Lower lobe of right lung (tissue), 2 donors: ENCODE data around the gene DYNLL1. TPM values are rescaled to one million over a fixed set of nuclear protein-coding genes. Genes with fewer than 3 reads are reported as not detected.

ENCODE experiments used
- ATAC-seq, 2 donors: fragments of 200-7000 bp; cut with Tn5 transposase; one replicate each; pipeline ENCODE4 v1.9.1; 2020 to 2022; ENCODE audit warnings: mild to moderate bottlenecking in 2 of 2, moderate library complexity in 2 of 2
- DNase-seq: peaks from one replicate; pipeline ENCODE4 v3.0.0-alpha.2; 2020
- H3K27ac ChIP-seq: fragments of 200-600 bp; one replicate; pipeline ENCODE4 v1.8.0; 2022
- H3K27me3 ChIP-seq: fragments of 200-600 bp; one replicate; pipeline ENCODE4 v1.8.0; 2022; ENCODE audit warnings: low read depth
- H3K36me3 ChIP-seq: fragments of 200-600 bp; one replicate; pipeline ENCODE4 v1.8.0; 2022; ENCODE audit warnings: mild to moderate bottlenecking
- H3K4me1 ChIP-seq: fragments of 200-600 bp; one replicate; pipeline ENCODE4 v1.8.0; 2022
- H3K4me3 ChIP-seq: fragments of 200-600 bp; one replicate; pipeline ENCODE4 v1.8.0; 2022; ENCODE audit warnings: mild to moderate bottlenecking
- H3K9me3 ChIP-seq: fragments of 200-600 bp; one replicate; pipeline ENCODE4 v1.8.0; 2022
- intact Hi-C: fragments of 100-400 bp; cut with DNase I; formaldehyde crosslinking; loops from one replicate; pipeline ENCODE4 v1.11.0; 2022
- total RNA-seq: library from RNA; stranded (reverse); fragmentation: NEBNext Ultra II Directional; extraction: Animal tissue kit (Norgen Biotek cat#: 25700); gene quantifications from one replicate; pipeline ENCODE4 v1.2.1, GENCODE V29; 2021
- TF ChIP-seq, protein P1 (sequence below): fragments of 200-600 bp; IDR thresholded peaks from one replicate; pipeline ENCODE4 v1.8.0; 2022; ENCODE audit warnings: antibody characterized with exemption, mild to moderate bottlenecking
- donor health status: DM: no; HTN: yes; CAD: no; lungs with severe emphysema.

Gene DYNLL1
- total RNA-seq, 1 donor from 2014 or later = 285 TPM

DNA sequence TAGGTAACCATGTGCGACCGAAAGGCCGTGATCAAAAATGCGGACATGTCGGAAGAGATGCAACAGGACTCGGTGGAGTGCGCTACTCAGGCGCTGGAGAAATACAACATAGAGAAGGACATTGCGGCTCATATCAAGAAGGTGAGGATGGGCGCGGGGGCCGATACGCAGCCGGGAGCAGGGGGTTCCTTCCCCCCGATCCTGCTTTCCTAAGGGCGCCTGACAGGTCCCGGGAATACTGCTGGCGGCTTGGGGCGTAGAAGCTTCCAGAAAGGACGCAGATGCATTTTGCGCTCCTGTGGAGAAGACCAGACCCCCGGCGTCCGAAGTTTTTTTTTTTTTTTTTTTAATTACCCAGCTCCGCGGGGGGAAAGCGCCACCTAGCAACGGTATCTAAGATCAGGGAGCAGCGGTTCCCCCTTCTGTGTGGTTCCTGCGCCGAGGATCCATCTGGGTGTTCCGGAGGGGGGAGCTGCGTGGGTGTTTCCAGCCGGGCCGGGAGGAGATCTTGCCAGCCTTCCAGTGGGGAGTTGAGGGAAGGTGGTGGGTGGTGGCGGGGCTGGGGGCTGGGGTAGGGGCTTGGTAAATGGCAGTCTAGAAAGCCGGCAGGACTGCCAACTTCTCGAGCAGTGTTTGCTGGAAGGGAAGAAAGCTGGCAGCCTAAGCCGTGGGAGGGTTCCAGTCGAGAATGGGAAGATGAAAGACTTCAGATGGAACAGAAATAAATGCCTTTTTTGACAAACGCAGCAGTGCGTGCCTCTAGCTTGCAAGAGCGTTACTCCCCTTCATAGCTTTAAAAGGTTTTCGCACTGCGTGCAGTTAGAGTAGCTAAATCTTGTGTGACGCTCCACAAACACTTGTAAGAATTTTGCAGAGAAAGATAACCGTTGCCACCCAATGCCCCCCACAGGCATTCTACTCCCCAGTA is 764 bp downstream of the DYNLL1 start:
- Histone ChIP-seq H3K27ac (peak overlapping the region; percentile 81), H3K9me3 (no peaks in the 10 kb centered on the region), H3K36me3 (peaks cover 41% of the 10 kb centered on the region), H3K27me3 (no peaks in the 10 kb centered on the region), H3K4me3 (peak overlapping the region; percentile 93), H3K4me1 (peaks cover 24% of the 10 kb centered on the region)
- ATAC-seq (peak; percentile 77 to 83), DNase-seq (peak; percentile 79)
- intact Hi-C loops = no loop called here
- TF ChIP-seq, protein P1, sequence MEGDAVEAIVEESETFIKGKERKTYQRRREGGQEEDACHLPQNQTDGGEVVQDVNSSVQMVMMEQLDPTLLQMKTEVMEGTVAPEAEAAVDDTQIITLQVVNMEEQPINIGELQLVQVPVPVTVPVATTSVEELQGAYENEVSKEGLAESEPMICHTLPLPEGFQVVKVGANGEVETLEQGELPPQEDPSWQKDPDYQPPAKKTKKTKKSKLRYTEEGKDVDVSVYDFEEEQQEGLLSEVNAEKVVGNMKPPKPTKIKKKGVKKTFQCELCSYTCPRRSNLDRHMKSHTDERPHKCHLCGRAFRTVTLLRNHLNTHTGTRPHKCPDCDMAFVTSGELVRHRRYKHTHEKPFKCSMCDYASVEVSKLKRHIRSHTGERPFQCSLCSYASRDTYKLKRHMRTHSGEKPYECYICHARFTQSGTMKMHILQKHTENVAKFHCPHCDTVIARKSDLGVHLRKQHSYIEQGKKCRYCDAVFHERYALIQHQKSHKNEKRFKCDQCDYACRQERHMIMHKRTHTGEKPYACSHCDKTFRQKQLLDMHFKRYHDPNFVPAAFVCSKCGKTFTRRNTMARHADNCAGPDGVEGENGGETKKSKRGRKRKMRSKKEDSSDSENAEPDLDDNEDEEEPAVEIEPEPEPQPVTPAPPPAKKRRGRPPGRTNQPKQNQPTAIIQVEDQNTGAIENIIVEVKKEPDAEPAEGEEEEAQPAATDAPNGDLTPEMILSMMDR = no peak

DNA sequence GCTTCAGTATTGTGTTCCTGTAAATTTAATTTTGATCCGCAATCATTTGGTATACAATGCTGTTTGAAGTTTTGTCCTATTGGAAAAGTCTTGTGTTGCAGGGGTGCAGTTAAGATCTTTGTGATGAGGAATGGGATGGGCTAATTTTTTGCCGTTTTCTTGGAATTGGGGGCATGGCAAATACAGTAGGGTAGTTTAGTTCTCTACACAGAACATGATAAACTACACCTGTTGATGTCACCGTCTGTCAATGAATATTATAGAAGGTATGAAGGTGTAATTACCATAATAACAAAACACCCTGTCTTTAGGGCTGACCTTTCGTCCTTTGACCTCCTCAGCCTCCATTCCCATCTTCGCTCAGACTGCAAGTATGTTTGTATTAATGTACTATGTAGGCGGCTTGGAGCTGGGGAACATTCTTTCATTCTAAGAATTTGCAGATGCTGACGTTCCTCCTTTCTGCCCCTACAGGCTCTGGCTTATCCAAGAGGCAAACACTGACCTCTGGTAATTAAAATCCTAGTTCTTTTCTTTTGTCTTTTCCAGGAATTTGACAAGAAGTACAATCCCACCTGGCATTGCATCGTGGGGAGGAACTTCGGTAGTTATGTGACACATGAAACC is 1.7 kb downstream of the DYNLL1 start:
- TF ChIP-seq, protein P1 = no peak
- intact Hi-C loops = no loop called here

DNA sequence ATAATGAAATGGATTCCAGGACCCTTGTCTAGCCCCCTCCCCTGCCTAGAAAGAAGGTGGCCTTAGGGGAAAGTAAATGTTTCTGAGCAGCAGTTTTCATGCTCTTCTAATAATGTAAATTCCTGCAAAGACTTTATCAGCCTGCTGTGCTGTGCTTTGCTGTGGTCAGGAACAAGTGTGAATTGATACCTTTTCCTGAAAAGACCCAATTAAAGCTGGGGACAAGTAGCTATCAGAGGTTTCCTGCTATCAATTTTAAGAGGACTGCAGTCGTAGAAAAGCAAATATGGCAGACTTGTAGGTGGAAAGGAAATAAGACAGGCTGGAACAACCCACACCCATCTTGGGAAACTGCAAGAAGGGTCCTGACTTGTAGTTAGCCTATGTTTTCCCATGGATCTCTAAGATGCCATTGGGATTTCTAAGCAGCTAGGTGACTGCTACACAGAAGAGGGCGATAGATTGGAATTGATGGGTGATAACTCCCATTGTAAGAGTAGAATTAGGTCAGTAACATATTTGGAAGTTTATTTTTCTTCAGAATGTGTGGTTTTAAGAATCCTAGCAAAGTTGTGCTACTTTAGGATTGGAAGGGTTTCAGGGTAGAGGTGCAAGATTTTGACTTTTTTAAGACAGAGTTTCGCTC is 3.1 kb downstream of the DYNLL1 start:
- TF ChIP-seq, protein P1 = no peak
- H3K27me3 ChIP-seq = no peaks in the 10 kb centered on the region
- H3K27ac ChIP-seq = no peak overlapping the region
- no peaks in the 10 kb centered on the region for H3K9me3 ChIP-seq
- H3K4me3 ChIP-seq = no peak overlapping the region
- H3K4me1 ChIP-seq = peaks cover 24% of the 10 kb centered on the region
- intact Hi-C loops = no loop called here
- no peak for DNase-seq
- peaks cover 59% of the 10 kb centered on the region for H3K36me3 ChIP-seq
- no peak for ATAC-seq

More for the DNA sequence above, 1.7 kb downstream of the DYNLL1 start:
- Histone ChIP-seq H3K36me3 (peaks cover 46% of the 10 kb centered on the region), H3K27me3 (no peaks in the 10 kb centered on the region), H3K4me3 (peak overlapping the region; percentile 93), H3K4me1 (peaks cover 24% of the 10 kb centered on the region), H3K27ac (peak overlapping the region; percentile 81), H3K9me3 (no peaks in the 10 kb centered on the region)
- ATAC-seq = no peak
- no peak for DNase-seq

DNA sequence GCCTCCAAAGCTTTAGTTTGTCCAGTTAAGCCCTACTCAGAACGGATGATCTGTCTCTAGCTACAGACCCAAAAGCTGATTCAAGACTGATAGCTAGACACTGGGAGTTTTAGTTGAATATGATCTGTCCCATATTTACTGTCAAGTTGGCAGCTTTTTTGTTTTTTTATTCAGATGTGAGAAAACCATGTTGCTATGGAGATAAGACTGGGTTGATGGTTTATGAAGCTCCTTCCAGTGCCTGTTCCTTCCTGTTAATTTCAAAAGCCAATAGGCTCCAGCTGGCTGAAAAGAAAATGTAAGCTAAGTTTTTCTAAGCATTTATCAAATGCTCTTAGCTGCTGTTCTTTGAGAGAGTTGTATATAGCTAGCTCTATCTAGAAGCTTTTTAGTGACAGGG is 4.7 kb downstream of the DYNLL1 start:
- TF ChIP-seq, protein P1 = no peak
- no peaks in the 10 kb centered on the region for H3K27me3 ChIP-seq
- H3K9me3 ChIP-seq = no peaks in the 10 kb centered on the region
- H3K36me3 ChIP-seq = peaks cover 74% of the 10 kb centered on the region
- intact Hi-C loops = no loop called here
- no peak overlapping the region for H3K4me3 ChIP-seq
- ATAC-seq = no peak
- peaks cover 14% of the 10 kb centered on the region for H3K4me1 ChIP-seq
- H3K27ac ChIP-seq = no peak overlapping the region
- DNase-seq = no peak

DNA sequence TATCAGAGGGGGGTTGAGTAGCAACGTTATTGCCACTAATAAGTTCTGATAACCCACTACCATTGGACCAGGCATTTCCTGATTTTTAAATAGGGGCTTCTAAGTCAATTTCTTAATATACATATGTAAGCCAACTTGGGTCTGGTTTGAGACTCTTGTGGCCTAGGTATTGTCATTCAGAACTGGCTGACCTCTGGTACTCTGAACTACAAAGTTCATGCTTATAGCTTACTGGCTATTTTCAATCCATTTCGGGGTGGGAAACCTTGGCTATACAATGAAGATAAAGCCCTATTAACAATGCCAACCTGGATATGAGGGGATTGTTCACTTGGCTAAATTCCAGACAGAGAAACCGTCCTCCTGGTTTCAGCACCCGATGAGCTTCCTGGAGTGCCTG is 8.7 kb downstream of the DYNLL1 start:
- Histone ChIP-seq H3K36me3 (peaks cover 91% of the 10 kb centered on the region), H3K4me1 (no peaks in the 10 kb centered on the region), H3K4me3 (no peak overlapping the region), H3K9me3 (no peaks in the 10 kb centered on the region), H3K27ac (no peak overlapping the region), H3K27me3 (no peaks in the 10 kb centered on the region)
- intact Hi-C loops = no loop called here
- TF ChIP-seq, protein P1 = no peak
- ATAC-seq = no peak
- DNase-seq = no peak
